K562 (cell line): Measurements from ENCODE around the gene LBH.

ENCODE experiments used
- CBX5 ChIP-seq: IDR thresholded peaks from 2 replicates; pipeline ENCODE4 v1.6.1; 2014; ENCODE audit warnings: low read depth, borderline replicate concordance
- RBBP5 ChIP-seq: fragments of 200-600 bp; sonication (generic); IDR thresholded peaks from 2 replicates; pipeline ENCODE4 v1.6.1; 2012; ENCODE audit warnings: borderline replicate concordance, mild to moderate bottlenecking, low read length, control low read depth, inconsistent platforms; ENCODE audit not compliant: insufficient read depth, poor library complexity, severe bottlenecking

DNA sequence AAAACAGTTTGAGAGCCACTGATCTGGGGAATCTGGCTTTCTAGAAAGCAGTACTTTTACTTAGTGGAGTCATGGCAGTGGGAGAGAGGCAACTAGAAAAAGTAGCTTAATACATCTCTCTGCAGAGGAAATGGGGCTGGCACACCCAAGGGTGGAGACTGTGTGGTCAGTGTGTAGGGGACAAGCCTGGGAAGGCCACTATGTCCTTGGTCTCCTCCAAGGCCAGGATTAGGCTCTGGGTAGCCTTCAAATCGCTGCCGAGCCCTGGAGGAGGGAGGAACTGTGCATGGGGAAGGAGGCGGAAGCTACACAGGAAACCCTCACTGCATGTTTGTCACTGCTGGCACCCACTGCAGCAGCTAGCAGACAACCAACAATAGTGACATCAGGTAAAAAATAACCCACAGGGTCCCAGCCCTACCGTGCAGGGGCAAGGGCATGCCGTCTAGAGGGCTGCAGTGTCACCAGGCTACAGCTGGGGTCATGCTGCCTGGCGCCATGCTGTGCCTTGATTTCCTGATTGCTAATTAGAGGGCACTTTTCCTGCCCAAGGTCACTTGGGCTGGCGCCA lies 34.8 kb downstream of the LBH start:
- no peak for TF ChIP-seq RBBP5
- no peak for TF ChIP-seq CBX5
